ENCODE data around the gene LHFPL3. TPM values are rescaled to one million over a fixed set of nuclear protein-coding genes. Genes with fewer than 3 reads are reported as not detected.

LHFPL3 gene
- total and polyA plus RNA-seq, 12 donors, result 0.14 TPM; not detected in 11

DNA sequence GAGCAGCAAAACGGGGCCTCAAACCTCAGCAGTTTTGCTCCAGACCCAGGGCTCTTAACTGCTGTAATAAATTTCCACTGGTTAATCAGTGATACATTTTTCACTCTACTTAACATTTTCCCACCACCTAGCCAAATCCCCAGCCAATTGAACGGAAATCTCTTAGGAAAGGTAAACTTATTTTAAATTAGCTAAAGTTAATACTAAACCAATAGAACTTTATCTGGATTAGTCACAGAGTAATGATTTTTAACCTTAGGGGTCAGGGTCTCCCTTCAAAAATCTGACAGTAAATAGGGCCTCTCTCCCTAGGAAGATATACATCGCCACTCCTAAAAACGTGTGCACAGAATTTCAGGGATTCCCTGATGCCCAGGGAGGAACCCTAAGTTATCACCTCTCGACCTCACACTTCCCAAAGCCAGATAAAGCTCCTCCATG lies 598.2 kb downstream of the LHFPL3 start:
- H3K27ac ChIP-seq, result no peak overlapping the region
- WGBS, 4 donors, result 83 to 88% (median 85%) methylated on average over 5 of the region's 5 CpGs

DNA sequence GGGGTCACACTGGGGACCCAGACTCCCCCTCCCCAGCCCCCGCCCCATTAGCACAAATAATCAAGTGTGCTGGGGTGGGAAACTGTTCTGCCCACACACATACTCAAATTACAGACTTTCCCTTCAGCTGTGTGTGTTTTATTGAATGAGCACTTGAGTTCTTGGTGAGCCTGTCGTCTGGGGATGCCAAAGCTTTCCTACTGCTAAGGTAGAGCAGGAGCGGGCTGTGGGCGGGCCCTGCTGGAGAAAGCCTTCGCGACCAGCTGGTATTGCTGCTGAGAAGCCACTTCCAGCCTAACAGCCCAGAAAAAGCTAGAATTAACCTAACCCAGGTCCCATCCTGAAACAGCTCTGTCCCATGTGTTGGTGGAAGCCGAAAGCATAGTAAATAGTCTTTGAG lies 598.7 kb downstream of the LHFPL3 start:
- H3K9me3 ChIP-seq (replicated peaks in 1 of 3), result no peaks in the 10 kb centered on the region
- WGBS, 4 donors, result 78 to 89% (median 87%) methylated on average over 6 to 7 of the region's 7 CpGs
- TF ChIP-seq POLR2A (IDR thresholded peaks at IDR 0.05), result no peak
- TF ChIP-seq, protein P1, sequence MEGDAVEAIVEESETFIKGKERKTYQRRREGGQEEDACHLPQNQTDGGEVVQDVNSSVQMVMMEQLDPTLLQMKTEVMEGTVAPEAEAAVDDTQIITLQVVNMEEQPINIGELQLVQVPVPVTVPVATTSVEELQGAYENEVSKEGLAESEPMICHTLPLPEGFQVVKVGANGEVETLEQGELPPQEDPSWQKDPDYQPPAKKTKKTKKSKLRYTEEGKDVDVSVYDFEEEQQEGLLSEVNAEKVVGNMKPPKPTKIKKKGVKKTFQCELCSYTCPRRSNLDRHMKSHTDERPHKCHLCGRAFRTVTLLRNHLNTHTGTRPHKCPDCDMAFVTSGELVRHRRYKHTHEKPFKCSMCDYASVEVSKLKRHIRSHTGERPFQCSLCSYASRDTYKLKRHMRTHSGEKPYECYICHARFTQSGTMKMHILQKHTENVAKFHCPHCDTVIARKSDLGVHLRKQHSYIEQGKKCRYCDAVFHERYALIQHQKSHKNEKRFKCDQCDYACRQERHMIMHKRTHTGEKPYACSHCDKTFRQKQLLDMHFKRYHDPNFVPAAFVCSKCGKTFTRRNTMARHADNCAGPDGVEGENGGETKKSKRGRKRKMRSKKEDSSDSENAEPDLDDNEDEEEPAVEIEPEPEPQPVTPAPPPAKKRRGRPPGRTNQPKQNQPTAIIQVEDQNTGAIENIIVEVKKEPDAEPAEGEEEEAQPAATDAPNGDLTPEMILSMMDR (IDR thresholded peaks at IDR 0.05), result no peak
- no peak for DNase-seq
- no peaks in the 10 kb centered on the region for H3K27me3 ChIP-seq
- no peak overlapping the region for H3K27ac ChIP-seq
- no peak overlapping the region for H3K4me3 ChIP-seq
- no peaks in the 10 kb centered on the region for H3K36me3 ChIP-seq (replicated peaks in 1 of 2)
- intact Hi-C loops (cut with DNase I), result no loop called here
- no peaks in the 10 kb centered on the region for H3K4me1 ChIP-seq (replicated peaks in 1 of 2)

More for the DNA sequence above, 598.2 kb downstream of the LHFPL3 start:
- TF ChIP-seq POLR2A (IDR thresholded peaks at IDR 0.05), result no peak
- TF ChIP-seq, protein P1 (IDR thresholded peaks at IDR 0.05), result no peak
- Histone ChIP-seq H3K27me3 (no peaks in the 10 kb centered on the region), H3K36me3 (replicated peaks in 1 of 2) (no peaks in the 10 kb centered on the region), H3K4me1 (replicated peaks in 1 of 2) (no peaks in the 10 kb centered on the region), H3K9me3 (replicated peaks in 1 of 3) (no peaks in the 10 kb centered on the region), H3K4me3 (no peak overlapping the region)
- DNase-seq, result no peak
- intact Hi-C loops (cut with DNase I), result no loop called here

DNA sequence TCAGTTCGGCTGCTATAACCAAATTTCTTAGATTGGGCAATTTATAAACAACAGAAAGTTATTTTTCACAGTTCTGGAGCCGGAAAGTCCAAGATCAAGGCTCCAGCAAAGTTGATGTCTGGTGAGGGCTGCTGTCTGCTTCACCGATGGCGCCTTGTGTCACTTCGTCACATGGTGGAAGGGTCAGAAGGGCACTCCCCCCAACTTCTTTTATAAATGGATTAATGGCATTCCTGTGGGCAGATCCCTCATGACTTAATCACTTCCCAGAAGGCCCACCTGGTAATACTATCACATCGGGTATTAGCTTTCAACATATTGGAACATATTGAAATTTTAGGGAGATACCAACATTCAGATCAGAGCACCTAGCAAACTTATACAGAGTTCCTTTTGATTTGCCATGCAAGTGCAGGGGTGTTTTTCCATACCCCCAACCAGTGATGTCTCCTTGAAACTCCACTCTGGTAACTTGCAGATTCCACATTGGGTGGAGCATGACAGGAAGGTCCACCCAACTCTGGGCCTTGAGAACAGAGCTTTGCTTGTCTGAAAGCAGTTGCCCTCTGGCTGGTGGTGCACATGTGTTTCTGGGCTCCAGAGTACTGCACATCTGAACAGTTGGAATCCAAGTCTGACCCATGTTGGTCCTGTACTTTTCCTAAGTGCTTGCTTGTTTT lies 600.5 kb downstream of the LHFPL3 start:
- TF ChIP-seq, protein P1 (IDR thresholded peaks at IDR 0.05), result no peak
- no peak for TF ChIP-seq POLR2A (IDR thresholded peaks at IDR 0.05)
- no peak for DNase-seq
- Histone ChIP-seq H3K36me3 (replicated peaks in 1 of 2) (no peaks in the 10 kb centered on the region), H3K9me3 (replicated peaks in 1 of 3) (no peaks in the 10 kb centered on the region), H3K4me3 (no peak overlapping the region), H3K4me1 (replicated peaks in 1 of 2) (no peaks in the 10 kb centered on the region), H3K27ac (no peak overlapping the region), H3K27me3 (no peaks in the 10 kb centered on the region)
- intact Hi-C loops (cut with DNase I), result no loop called here
- 92 to 95% (median 93%) methylated on average over 6 of the region's 6 CpGs for WGBS, 4 donors

DNA sequence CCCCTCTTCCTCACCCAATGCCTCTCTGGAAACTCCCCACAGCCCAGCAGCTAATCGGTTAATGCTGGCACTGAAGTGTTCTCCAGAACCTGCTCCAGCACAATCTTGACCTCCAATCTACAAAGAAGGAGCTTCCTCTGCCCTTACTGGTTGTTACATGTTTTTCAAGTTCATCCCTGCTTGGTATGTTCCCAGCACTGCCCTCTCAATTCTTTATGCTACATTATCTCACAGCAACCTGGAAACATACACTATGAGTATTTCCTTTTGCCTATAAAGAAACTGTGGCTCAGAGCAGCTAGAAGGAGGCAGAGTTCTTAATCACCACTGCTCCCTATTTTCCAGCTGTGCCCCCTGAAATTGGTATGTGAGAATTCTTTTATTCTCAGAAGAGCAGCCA lies 601.5 kb downstream of the LHFPL3 start:
- Histone ChIP-seq H3K9me3 (replicated peaks in 1 of 3) (no peaks in the 10 kb centered on the region), H3K4me3 (no peak overlapping the region), H3K27me3 (no peaks in the 10 kb centered on the region), H3K36me3 (replicated peaks in 1 of 2) (no peaks in the 10 kb centered on the region), H3K4me1 (replicated peaks in 1 of 2) (no peaks in the 10 kb centered on the region), H3K27ac (no peak overlapping the region)
- WGBS, 4 donors, result 77 to 93% (median 91%) methylated on average over 1 of the region's 1 CpG
- TF ChIP-seq POLR2A (IDR thresholded peaks at IDR 0.05), result no peak
- TF ChIP-seq, protein P1 (IDR thresholded peaks at IDR 0.05), result no peak
- intact Hi-C loops (cut with DNase I), result no loop called here
- no peak for DNase-seq

Data from adrenal gland (tissue), 12 donors.